ENCODE data around the gene OVOL2.
"Not testable (repeated sequence)": the region's sequence is repeated elsewhere in the genome, so short reads cannot be mapped to it uniquely, and the experiment has no call there.

OVOL2 gene

GRCh38 chr20:18057101-18057993 lies at the start of gene OVOL2:
Gene OVOL2 (minus strand): TSS chr20:18057916. CDS start chr20:18057634, 282 bp downstream.
- no peak for DNase-seq (ENCODE audit: low read depth)

- DNase-seq (ENCODE audit: low read depth): no peak
Observed at GRCh38 chr20:18103497-18103896, 45.8 kb upstream of the OVOL2 start.

- DNase-seq (ENCODE audit: low read depth): no peak
Observed at GRCh38 chr20:18101125-18101810, 43.6 kb upstream of the OVOL2 start.

GRCh38 chr20:18100569-18100968 lies 42.9 kb upstream of the OVOL2 start:
- not testable (repeated sequence) for DNase-seq (ENCODE audit: low read depth)

DNA sequence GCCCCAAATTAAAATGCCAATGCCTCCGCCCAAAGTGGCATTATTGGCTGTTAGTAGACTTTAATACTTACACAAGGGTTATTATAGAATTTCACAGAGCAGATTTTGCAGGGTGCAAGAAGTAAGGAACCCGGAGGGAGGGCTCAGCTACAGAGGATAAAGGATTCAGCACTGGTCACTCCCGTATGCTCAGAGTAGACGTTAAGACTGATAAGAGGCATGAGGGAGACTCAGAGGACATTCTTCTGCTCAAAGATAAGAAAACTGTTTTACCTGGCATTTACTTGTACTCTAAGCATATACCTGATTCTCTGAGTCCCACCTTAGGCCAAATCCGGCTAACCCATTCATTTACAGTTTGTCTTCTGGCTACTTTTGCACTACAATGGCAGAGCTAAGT lies 36.5 kb upstream of the OVOL2 start:
- no peak for DNase-seq (ENCODE audit: low read depth)

DNA sequence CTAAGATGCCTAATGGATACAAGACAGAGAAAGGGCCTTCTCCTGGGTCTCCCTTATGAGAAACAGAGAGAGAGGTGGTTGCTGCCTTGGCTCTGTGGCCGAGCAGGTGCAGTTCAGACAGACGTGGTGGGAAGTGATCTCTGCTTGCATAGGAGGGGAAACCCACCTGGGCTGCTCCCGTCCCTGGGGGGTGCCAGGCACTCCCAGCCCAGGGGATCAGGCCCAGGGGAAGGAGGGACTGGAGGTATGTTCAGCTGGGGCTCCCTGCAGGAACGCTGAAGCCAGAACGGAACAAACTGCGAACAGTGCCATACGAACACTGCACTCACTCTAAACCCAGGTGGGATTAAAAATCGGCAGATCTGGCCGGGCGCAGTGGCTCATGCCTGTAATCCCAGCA lies 35.7 kb upstream of the OVOL2 start:
- DNase-seq (ENCODE audit: low read depth): no peak

- no peak for DNase-seq (ENCODE audit: low read depth)
Observed at GRCh38 chr20:18092890-18093289, 35.2 kb upstream of the OVOL2 start.

GRCh38 chr20:18091623-18092022 lies 33.9 kb upstream of the OVOL2 start:
- no peak for DNase-seq (ENCODE audit: low read depth)

DNA sequence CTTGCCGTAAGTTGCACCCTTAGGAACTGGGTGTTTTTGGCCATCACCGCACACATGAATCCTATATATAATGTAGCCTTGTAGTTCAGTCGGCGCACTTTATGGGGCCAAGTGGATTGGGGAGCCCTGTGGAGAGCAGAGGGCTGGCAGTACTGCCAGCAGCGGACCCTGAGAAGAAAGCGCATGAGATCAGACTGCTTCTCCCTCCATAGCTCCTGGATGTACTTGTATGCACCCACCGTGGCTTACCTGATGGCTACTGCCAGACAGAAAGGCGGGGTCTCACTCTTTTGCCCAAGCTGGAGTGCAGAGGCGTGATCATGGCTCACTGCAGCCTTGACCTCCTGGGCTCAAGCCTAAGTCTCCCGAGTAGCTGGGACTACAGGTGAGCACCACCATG lies 32.8 kb upstream of the OVOL2 start:
- DNase-seq (ENCODE audit: low read depth): no peak

- DNase-seq (ENCODE audit: low read depth): no peak
Observed at GRCh38 chr20:18090044-18090443, 32.3 kb upstream of the OVOL2 start.

- not testable (repeated sequence) for DNase-seq (ENCODE audit: low read depth)
Observed at GRCh38 chr20:18088841-18089240, 31.1 kb upstream of the OVOL2 start.

DNA sequence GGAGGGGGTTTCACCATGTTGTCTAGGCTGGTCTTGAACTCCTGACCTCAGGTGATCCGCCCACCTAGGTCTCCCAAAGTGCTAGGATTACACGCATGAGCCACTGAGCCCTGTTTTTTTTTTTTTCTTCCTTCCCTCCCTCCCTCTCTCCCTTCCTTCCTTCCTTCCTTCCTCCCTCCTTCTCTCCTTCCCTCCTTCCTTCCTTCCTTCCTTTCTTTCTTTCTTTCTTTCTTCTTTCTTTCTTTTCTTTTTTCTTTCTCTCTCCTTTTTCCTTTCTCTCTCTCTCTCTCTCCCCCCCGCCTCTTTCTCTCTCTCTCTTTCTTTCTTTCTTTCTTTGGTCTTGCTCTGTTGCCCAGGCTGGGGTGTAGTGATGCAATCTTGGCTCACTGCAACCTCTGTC lies 30.6 kb upstream of the OVOL2 start:
- not testable (repeated sequence) for DNase-seq (ENCODE audit: low read depth)

DNA sequence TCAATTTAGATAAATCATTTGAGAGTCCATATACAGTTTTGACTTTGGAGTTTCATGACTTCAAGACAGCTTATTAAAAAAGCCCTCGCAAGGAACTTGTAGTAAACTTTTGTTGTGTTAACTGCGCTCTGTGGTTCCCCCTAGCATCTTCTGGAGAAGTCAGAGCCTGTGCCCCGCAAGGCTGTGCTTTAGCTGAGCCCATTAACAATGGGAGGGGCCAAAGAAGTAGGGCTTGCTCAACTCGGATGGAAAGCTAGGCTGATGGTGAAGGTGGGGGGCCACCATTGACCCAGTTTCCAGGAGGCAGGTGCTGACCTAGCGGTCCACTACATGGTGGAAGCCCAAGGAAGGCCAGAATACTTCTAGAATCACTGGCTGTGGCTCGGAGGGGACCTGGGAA lies 29.3 kb upstream of the OVOL2 start:
- no peak for DNase-seq (ENCODE audit: low read depth)

GRCh38 chr20:18080836-18081235 lies 23.1 kb upstream of the OVOL2 start:
- DNase-seq (ENCODE audit: low read depth): not testable (repeated sequence)

DNA sequence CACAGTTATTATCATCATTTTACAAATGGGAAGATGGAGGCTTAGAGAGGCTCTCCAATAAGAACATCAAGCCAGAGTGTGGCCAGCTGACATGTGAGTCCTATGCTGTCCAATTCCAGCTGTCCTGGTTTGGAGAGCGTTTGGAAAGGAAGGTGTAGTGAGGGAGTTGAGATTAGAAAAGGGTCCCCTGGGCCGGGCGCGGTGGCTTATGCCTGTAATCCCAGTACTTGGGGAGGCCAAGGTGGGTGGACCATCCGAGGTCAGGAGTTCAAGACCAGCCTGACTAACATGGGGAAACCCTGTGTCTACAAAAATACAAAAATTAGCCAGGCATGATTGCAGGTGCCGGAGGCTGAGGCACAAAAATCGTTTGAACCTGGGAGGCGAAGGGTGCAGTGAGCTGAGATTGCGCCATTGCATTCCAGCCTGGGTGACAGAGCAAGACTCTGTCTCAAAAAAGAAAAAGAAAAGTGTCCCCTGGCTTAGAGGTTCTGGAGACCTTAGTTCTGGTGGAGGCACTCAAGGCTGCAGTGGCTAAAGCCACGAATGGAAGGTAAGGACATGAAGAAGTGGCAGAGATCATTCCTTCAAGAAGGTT lies 22.1 kb upstream of the OVOL2 start:
- DNase-seq (ENCODE audit: low read depth): no peak

DNA sequence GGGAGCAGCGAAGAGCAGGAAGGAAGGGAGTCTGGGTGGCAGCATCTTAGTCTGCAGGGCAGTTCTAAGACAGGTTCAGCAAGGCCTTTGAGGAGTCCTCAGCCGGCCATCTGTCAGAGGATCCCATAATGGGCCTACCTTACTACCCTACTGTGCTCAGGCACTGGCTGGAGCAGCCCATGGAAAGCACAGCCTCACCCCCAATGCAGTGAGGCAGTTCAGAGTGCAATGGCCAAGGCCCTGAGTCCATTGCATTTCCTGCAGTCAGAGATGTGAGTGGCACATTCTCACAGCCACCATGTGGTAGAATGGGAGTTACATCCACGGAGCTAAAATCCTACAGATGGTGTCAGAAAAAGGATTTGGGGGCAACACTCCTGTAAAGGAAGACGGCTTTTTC lies 19.4 kb upstream of the OVOL2 start:
- DNase-seq (ENCODE audit: low read depth): no peak

DNA sequence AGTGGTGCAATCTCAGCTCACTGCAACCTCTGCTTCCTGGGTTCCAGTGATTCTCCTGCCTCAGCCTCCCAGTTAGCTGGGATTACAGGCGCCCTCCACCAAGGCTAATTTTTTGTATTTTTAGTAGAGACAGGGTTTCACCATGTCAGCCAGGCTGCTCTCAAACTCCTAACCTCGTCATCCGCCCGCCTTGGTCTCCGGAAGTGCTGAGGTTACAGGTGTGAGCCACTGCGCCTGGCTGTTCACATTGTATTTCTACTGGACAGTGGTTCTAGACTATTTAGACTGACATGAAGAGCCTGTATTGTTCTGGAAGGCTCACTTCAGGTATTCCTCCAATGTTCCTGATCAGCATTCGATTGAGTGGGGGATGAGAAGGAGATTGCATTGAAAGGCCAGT lies 14.8 kb upstream of the OVOL2 start:
- DNase-seq (ENCODE audit: low read depth): no peak

DNA sequence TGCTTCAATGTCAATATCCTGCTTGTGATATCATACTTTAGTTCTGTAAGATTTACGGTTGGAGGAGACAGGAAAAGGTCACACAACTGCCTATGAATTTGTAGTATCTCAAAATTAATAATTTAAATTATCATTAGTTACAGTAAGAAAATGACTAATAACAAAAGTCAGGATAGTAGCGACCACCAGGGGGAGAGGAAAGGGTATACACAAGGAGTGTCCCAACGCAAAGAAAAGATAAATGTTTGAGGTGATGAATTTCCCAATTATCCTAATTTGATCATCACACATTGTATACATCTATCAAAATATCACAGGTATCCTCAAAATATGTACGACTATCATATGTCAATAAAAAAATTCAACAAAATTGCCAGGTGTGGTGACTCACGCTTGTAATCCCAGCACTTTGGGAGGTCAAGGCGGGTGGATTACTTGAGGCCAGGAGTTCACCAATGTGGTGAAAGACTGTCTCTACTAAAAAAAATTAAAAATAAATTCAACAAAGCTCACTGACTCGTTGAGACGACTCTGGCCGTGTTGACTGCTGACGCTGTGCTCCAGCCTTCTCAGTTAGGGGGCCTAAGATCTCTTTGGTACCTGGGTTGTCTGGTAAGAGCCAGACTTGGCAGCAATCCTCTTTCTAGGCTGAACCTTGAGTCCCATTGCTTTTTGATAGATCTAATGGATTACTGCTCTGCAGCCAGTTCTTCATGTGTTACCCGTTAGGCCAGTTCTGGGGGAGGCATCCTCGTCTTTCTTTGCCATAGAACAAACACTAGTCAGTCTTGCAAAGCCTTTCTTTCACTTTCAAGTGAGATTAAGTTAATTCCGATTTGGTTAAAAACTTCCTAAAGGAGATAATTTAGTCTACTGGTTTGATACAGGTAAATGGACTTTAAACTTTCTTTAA lies 9.0 kb upstream of the OVOL2 start:
- no peak for DNase-seq (ENCODE audit: low read depth)

GRCh38 chr20:18063676-18064075 lies 6.0 kb upstream of the OVOL2 start:
- no peak for DNase-seq (ENCODE audit: low read depth)

- no peak for DNase-seq (ENCODE audit: low read depth)
Observed at GRCh38 chr20:18059603-18060002, 1.9 kb upstream of the OVOL2 start.

GRCh38 chr20:18058661-18059467 lies 1.1 kb upstream of the OVOL2 start:
- no peak for DNase-seq (ENCODE audit: low read depth)

All from stimulated activated CD8-positive, alpha-beta memory T cell treated with anti-CD3 and anti-CD28 coated beads, Interleukin-15, amount 100 ng/mL, for 24 hours (primary cell).